Breast epithelium (tissue), 4 donors: ENCODE results near the gene ZNF710. TPM values are rescaled to one million over a fixed set of nuclear protein-coding genes. Genes with fewer than 3 reads are reported as not detected.

Experiments
- DNase-seq, 2 donors: peaks; one replicate each; pipeline ENCODE4 v3.0.0-alpha.2; 2019; ENCODE audit warnings: low spot score in 2 of 2
- H3K27ac ChIP-seq, 2 donors: fragments of 200-600 bp; sonication (generic) in 1 of 2; one replicate each; pipeline ENCODE4 v1.5.1; 2016 to 2019; ENCODE audit warnings: mild to moderate bottlenecking in 1 of 2
- H3K27me3 ChIP-seq, 2 donors: fragments of 200-600 bp; sonication (generic) in 1 of 2; one replicate each; pipeline versions ENCODE4 v1.5.1 to v1.6.0; 2017 to 2019; ENCODE audit warnings: control low read depth in 1 of 2, mild to moderate bottlenecking in 1 of 2
- H3K36me3 ChIP-seq: fragments of 200-600 bp; one replicate; pipeline ENCODE4 v1.5.1; 2019
- H3K4me1 ChIP-seq, 2 donors: fragments of 200-600 bp; sonication (generic); one replicate each; pipeline ENCODE4 v1.5.1; 2016 to 2019; ENCODE audit warnings: control low read depth in 1 of 2
- H3K4me3 ChIP-seq, 3 donors: fragments of 200-600 bp; sonication (generic); 1 replicate in 2 of 3; 2 replicates in 1 of 3; pipeline ENCODE4 v1.5.1; 2016 to 2019; ENCODE audit warnings: mild to moderate bottlenecking in 3 of 3, moderate library complexity in 2 of 3
- H3K9me3 ChIP-seq, 2 donors: fragments of 200-600 bp; sonication (generic) in 1 of 2; one replicate each; pipeline ENCODE4 v1.5.1; 2016 to 2019; ENCODE audit warnings: control low read depth in 1 of 2
- CTCF ChIP-seq, 3 donors: fragments of 450-650 bp; IDR thresholded peaks; one replicate each; pipeline ENCODE4 v1.5.1; 2016 to 2017; ENCODE audit warnings: antibody characterized with exemption in 3 of 3, mild to moderate bottlenecking in 3 of 3, moderate library complexity in 3 of 3
- POLR2A ChIP-seq: fragments of 450-650 bp; IDR thresholded peaks from one replicate; pipeline ENCODE4 v1.6.1; 2016; ENCODE audit warnings: antibody characterized with exemption, mild to moderate bottlenecking, moderate library complexity
- POLR2AphosphoS5 ChIP-seq, 3 donors: sonication (generic); formaldehyde crosslinking; IDR thresholded peaks; one replicate each; pipeline ENCODE4 v1.6.1; 2017; ENCODE audit warnings: antibody characterized with exemption in 3 of 3
- intact Hi-C: fragments of 100-400 bp; cut with DNase I; formaldehyde crosslinking; loops from one replicate; pipeline ENCODE4 v1.15.1; 2023; ENCODE audit warnings: low total_unique reads
- total RNA-seq, 3 donors: library from RNA; depleted of rRNA; stranded (reverse); fragments of >200 nt; gene quantifications; one replicate each; pipeline ENCODE4 v1.1.0, GENCODE V29; 2016

ZNF710 gene
- total RNA-seq, 3 donors from 2014 or later = 4.0 to 14.4 (median 10.4) TPM

GRCh38 chr15:89984421-89985010 is 16.6 kb upstream of the ZNF710 start:
- Histone ChIP-seq H3K4me3 (no peak overlapping the region), H3K36me3 (no peaks in the 10 kb centered on the region), H3K27me3 (no peaks in the 10 kb centered on the region), H3K4me1 (no peaks in the 10 kb centered on the region), H3K9me3 (peaks cover 0 to 9% of the 10 kb centered on the region in 2 donors), H3K27ac (no peak overlapping the region)
- intact Hi-C loops = no loop called here
- DNase-seq = no peak
- TF ChIP-seq CTCF (IDR thresholded peaks at IDR 0.05) (no peak), POLR2A (no peak), POLR2AphosphoS5 (IDR thresholded peaks at IDR 0.05) (no peak)

GRCh38 chr15:89985111-89985510 is 16.0 kb upstream of the ZNF710 start:
- H3K4me3 ChIP-seq = no peak overlapping the region
- intact Hi-C loops = no loop called here
- peaks cover 0 to 9% of the 10 kb centered on the region in 2 donors for H3K9me3 ChIP-seq
- H3K27ac ChIP-seq = no peak overlapping the region
- no peak for DNase-seq
- H3K4me1 ChIP-seq = no peaks in the 10 kb centered on the region
- TF ChIP-seq CTCF (IDR thresholded peaks at IDR 0.05) = no peak
- H3K36me3 ChIP-seq = no peaks in the 10 kb centered on the region
- H3K27me3 ChIP-seq = no peaks in the 10 kb centered on the region

GRCh38 chr15:89991312-89991711 is 9.8 kb upstream of the ZNF710 start:
- Histone ChIP-seq H3K36me3 (no peaks in the 10 kb centered on the region), H3K27ac (no peak overlapping the region), H3K4me1 (no peaks in the 10 kb centered on the region), H3K4me3 (no peak overlapping the region), H3K27me3 (no peaks in the 10 kb centered on the region), H3K9me3 (no peaks in the 10 kb centered on the region)
- DNase-seq = no peak
- intact Hi-C loops = no loop called here
- no peak for TF ChIP-seq CTCF (IDR thresholded peaks at IDR 0.05)
- TF ChIP-seq POLR2AphosphoS5 (IDR thresholded peaks at IDR 0.05) = no peak
- no peak for TF ChIP-seq POLR2A

- intact Hi-C loops = no loop called here
Observed at GRCh38 chr15:89993349-89993748, 7.8 kb upstream of the ZNF710 start.

GRCh38 chr15:89997079-89997478 is 4.0 kb upstream of the ZNF710 start:
- no peaks in the 10 kb centered on the region for H3K9me3 ChIP-seq
- H3K4me1 ChIP-seq = peaks cover 4 to 9% of the 10 kb centered on the region in 2 donors
- H3K4me3 ChIP-seq = no peak overlapping the region
- no peaks in the 10 kb centered on the region for H3K27me3 ChIP-seq
- no peak overlapping the region for H3K27ac ChIP-seq
- H3K36me3 ChIP-seq = no peaks in the 10 kb centered on the region
- intact Hi-C loops = no loop called here
- no peak for DNase-seq
- TF ChIP-seq POLR2A = no peak
- TF ChIP-seq CTCF (IDR thresholded peaks at IDR 0.05) = no peak
- TF ChIP-seq POLR2AphosphoS5 (IDR thresholded peaks at IDR 0.05) = no peak

More at GRCh38 chr15:89993349-89993748, 7.8 kb upstream of the ZNF710 start:
- Histone ChIP-seq H3K9me3 (no peaks in the 10 kb centered on the region), H3K36me3 (no peaks in the 10 kb centered on the region), H3K27me3 (no peaks in the 10 kb centered on the region), H3K4me1 (no peaks in the 10 kb centered on the region), H3K4me3 (no peak overlapping the region), H3K27ac (no peak overlapping the region)
- TF ChIP-seq CTCF (IDR thresholded peaks at IDR 0.05) (no peak), POLR2AphosphoS5 (IDR thresholded peaks at IDR 0.05) (no peak), POLR2A (no peak)
- DNase-seq = no peak
